Neutrophil (primary cell): Measurements from ENCODE around the gene CCT6A.
"Not testable (repeated sequence)": the region's sequence is repeated elsewhere in the genome, so short reads cannot be mapped to it uniquely, and the experiment has no call there.

ENCODE experiments used
- H3K27ac ChIP-seq: fragments of 200-600 bp; sonication (generic); 2 replicates; pipeline ENCODE4 v1.5.1; 2016; ENCODE audit warnings: mild to moderate bottlenecking, moderate library complexity
- H3K27me3 ChIP-seq: fragments of 200-600 bp; sonication (generic); 2 replicates; pipeline ENCODE4 v1.6.0; 2016; ENCODE audit warnings: mild to moderate bottlenecking
- H3K36me3 ChIP-seq: fragments of 200-600 bp; sonication (generic); 2 replicates; pipeline ENCODE4 v1.5.1; 2017
- H3K4me1 ChIP-seq, 2 experiments: fragments of 200-600 bp in 1 of 2; sonication (generic) in 1 of 2; 1 replicate in 1 of 2; 2 replicates in 1 of 2; pipeline versions ENCODE4 v1.5.1 to v1.6.1; 2013 to 2016; ENCODE audit warnings: low read depth in 1 of 2, low read length in 1 of 2, mild to moderate bottlenecking in 1 of 2, moderate library complexity in 1 of 2; ENCODE audit not compliant: control insufficient read depth in 1 of 2, insufficient read depth in 1 of 2
- H3K4me3 ChIP-seq, 2 experiments: fragments of 200-600 bp in 1 of 2; sonication (generic) in 1 of 2; 1 replicate in 1 of 2; 2 replicates in 1 of 2; pipeline ENCODE4 v1.5.1; 2013 to 2016; ENCODE audit warnings: low read depth in 1 of 2, low read length in 1 of 2, mild to moderate bottlenecking in 1 of 2, moderate library complexity in 1 of 2
- H3K9me3 ChIP-seq: fragments of 200-600 bp; sonication (generic); 2 replicates; pipeline ENCODE4 v1.5.1; 2016
- CTCF ChIP-seq: fragments of 200-600 bp; sonication (generic); IDR thresholded peaks from 2 replicates; pipeline ENCODE4 v1.5.1; 2016; ENCODE audit warnings: antibody characterized with exemption

CCT6A gene

GRCh38 chr7:56081626-56082340 is 30.2 kb downstream of the CCT6A start:
- H3K27me3 ChIP-seq: no peaks in the 10 kb centered on the region
- no peaks in the 10 kb centered on the region for H3K4me1 ChIP-seq
- no peaks in the 10 kb centered on the region for H3K9me3 ChIP-seq
- no peak overlapping the region for H3K4me3 ChIP-seq
- no peak overlapping the region for H3K27ac ChIP-seq
- H3K36me3 ChIP-seq: peaks cover 30% of the 10 kb centered on the region
- TF ChIP-seq CTCF: no peak

GRCh38 chr7:56083150-56083785 is 31.7 kb downstream of the CCT6A start:
- no peaks in the 10 kb centered on the region for H3K9me3 ChIP-seq
- TF ChIP-seq CTCF: no peak
- peaks cover 23% of the 10 kb centered on the region for H3K36me3 ChIP-seq
- H3K27ac ChIP-seq: no peak overlapping the region
- no peaks in the 10 kb centered on the region for H3K4me1 ChIP-seq
- no peak overlapping the region for H3K4me3 ChIP-seq
- no peaks in the 10 kb centered on the region for H3K27me3 ChIP-seq

- Histone ChIP-seq H3K4me1 (no peaks in the 10 kb centered on the region), H3K9me3 (no peaks in the 10 kb centered on the region), H3K27me3 (no peaks in the 10 kb centered on the region), H3K27ac (no peak overlapping the region), H3K4me3 (no peak overlapping the region), H3K36me3 (peaks cover 4% of the 10 kb centered on the region)
- no peak for TF ChIP-seq CTCF
These were observed 35.2 kb downstream of the CCT6A start for GRCh38 chr7:56086761-56087160.

- H3K27ac ChIP-seq: no peak overlapping the region
- no peaks in the 10 kb centered on the region for H3K9me3 ChIP-seq
- TF ChIP-seq CTCF: no peak
- no peak overlapping the region for H3K4me3 ChIP-seq
- H3K4me1 ChIP-seq: no peaks in the 10 kb centered on the region
- no peaks in the 10 kb centered on the region for H3K36me3 ChIP-seq
- H3K27me3 ChIP-seq: no peaks in the 10 kb centered on the region
These were observed 35.9 kb downstream of the CCT6A start for GRCh38 chr7:56087445-56087844.

- H3K36me3 ChIP-seq: no peaks in the 10 kb centered on the region
- H3K27ac ChIP-seq: no peak overlapping the region
- TF ChIP-seq CTCF: no peak
- H3K9me3 ChIP-seq: no peaks in the 10 kb centered on the region
- no peaks in the 10 kb centered on the region for H3K4me1 ChIP-seq
- H3K4me3 ChIP-seq: no peak overlapping the region
- no peaks in the 10 kb centered on the region for H3K27me3 ChIP-seq
These were observed 40.0 kb downstream of the CCT6A start for GRCh38 chr7:56091591-56091990.

- H3K4me3 ChIP-seq, H3K27ac ChIP-seq, H3K36me3 ChIP-seq, H3K4me1 ChIP-seq, H3K27me3 ChIP-seq, H3K9me3 ChIP-seq: not testable (repeated sequence)
These were observed 40.8 kb downstream of the CCT6A start for GRCh38 chr7:56092388-56092787.
